ENCODE measurements around the gene SLC7A10.

- TF ChIP-seq CTCF (optimal IDR thresholded peaks at IDR 0.05 in 1 of 3, IDR thresholded peaks at IDR 0.05 in 1 of 3, conservative IDR thresholded peaks at IDR 0.05 in 1 of 3; ENCODE audit: extremely low read depth in 1 of 3, insufficient read depth in 2 of 3, low read length in 3 of 3) (no peak), EZH2 (IDR thresholded peaks at IDR 0.05; ENCODE audit: low read length) (no peak)
These were observed 13.7 kb upstream of the SLC7A10 start for GRCh38 chr19:33239223-33239975.

Data from keratinocyte (primary cell).